AG10803 (cell line): ENCODE measurements around the gene ADGRF1.
"Not testable (repeated sequence)": the region's sequence is repeated elsewhere in the genome, so short reads cannot be mapped to it uniquely, and the experiment has no call there.

Source experiments
- DNase-seq: peaks from one replicate; pipeline ENCODE4 v3.0.0; 2010; ENCODE audit warnings: low read depth
- H3K4me3 ChIP-seq: 2 replicates; pipeline ENCODE4 v1.5.1; 2011; ENCODE audit warnings: mild to moderate bottlenecking, low read length, control low read depth
- CTCF ChIP-seq: conservative IDR thresholded peaks from 2 replicates; pipeline ENCODE4 v1.5.1; 2011; ENCODE audit warnings: mild to moderate bottlenecking, low read length, control low read depth, inconsistent platforms

Gene ADGRF1

DNA sequence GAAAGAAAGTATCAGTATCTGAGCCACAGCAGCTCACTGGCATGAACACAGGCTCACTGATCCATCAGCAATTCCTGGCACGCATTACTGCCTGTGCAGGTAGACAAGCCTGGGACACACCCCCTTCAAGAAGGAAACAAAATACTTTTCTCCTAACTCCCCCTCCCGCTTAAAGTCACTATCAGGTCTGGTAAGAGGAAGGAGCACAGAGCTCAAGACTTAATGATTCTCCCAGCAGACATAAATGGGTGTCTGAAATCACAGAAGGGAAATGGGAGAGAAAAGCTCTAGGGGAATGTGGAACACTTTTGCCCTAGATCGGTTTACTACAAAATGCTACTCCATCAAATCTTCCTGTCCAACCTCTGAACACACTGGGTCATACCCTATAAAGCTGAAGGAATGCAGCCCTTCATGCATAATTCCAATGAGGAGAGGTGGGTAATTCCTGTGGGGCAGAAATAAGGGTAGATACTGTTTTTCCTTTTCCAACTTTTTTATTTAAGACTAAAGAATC is at the start of gene ADGRF1:
Gene ADGRF1 (minus strand): TSS at position 58 of the 517 bp plus-strand sequence. CDS start 13,271 bp downstream, outside the sequence.
- no peak for TF ChIP-seq CTCF
- DNase-seq, result no peak
- no peak within 1 kb of the TSS for H3K4me3 ChIP-seq

DNA sequence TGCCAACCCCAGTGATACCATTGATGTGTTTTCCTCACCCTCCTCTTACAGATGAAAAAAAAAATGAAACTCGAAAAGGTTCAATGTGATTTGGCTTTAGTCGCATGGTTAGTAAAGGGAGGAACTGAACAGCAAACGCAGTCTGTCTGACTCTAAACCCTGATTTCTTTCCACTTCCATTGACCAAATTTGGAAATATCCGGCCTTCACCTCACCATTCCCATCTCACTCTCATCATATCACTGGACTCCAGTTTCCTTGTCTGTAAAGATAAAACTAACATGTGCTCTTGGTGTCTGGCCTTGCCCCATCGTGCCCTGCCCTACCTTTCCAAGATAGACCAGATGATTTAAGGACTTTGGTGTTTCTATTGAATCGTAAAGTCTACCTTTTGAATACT is 48.7 kb upstream of the ADGRF1 start:
- no peak for DNase-seq
- TF ChIP-seq CTCF, result no peak
- H3K4me3 ChIP-seq, result no peak overlapping the region

GRCh38 chr6:47089473-47089872 is 47.3 kb upstream of the ADGRF1 start:
- H3K4me3 ChIP-seq, DNase-seq: not testable (repeated sequence)

GRCh38 chr6:47086051-47086770 is 44.1 kb upstream of the ADGRF1 start:
- no peak for TF ChIP-seq CTCF
- no peak for DNase-seq
- H3K4me3 ChIP-seq, result no peak overlapping the region

DNA sequence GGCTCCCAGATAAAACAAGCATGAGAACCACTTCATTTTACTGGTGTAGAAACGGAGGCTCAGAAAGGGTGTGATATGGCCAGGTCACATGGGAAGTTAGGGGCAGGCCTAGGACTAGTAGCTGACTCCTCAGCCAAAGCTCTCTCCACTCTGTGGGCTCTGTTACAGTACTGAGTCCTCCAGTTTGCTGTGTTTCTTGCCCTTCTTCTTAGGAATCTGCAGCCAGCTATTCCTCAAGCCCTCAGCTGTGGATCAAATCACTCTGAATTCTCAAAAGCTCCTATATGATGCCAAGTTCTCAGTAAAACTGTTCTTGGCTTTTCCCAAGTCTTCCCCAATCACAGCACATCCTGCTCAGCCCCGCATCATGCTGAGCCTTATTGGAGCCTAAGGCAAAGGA is 42.5 kb upstream of the ADGRF1 start:
- no peak overlapping the region for H3K4me3 ChIP-seq
- DNase-seq, result no peak
- TF ChIP-seq CTCF, result no peak

- peak; percentile 90 for DNase-seq
- no peak for TF ChIP-seq CTCF
- no peak overlapping the region for H3K4me3 ChIP-seq
Measured at GRCh38 chr6:47083586-47084047, 41.5 kb upstream of the ADGRF1 start.

DNA sequence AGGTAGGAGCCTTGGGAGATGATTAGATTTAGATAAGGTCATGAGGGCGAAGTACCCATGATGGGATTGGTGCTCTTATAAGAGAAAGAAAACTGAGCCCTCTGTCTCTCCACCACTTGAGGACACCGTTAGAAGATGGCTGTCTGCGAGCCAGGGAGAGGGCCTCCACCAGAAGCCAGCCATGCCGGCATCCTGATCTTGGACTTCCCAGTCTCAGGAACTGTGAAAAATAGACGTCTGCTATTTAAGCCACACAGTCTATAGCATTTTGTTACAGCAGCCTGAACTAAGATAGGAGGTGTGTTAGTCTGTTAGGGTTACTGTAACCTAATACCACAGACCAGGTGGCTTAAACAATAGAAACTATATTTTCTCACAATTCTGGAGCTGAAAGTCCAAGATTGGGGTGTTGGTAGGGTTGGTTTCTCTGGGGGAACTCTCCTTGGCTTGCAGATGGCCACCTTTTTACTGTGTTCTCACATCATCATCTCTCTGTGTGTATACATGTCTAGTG is 38.0 kb upstream of the ADGRF1 start:
- no peak overlapping the region for H3K4me3 ChIP-seq
- DNase-seq, result no peak
- TF ChIP-seq CTCF, result no peak
